Measurements from ENCODE around the gene GRK3.

GRK3 gene

DNA sequence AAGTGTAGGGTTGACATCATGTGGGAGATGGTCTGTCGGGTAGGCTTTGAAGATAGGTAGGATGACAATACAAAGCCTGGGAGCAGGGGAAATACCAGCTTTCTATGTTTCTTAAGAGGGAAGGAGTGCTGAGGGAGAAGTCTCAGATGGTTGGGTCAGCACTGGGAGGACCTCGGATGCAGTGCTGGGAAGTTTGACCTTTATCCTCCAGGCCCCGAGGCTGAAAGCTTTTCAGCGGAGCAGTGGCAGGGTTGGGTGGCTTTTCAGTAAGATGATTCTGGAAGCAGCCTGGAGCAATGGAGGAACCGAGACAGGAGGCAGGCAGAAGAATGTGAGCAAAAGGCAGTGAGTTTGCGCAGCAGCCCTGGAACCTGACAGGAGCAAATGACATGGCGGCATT is 134.0 kb downstream of the GRK3 start:
- Histone ChIP-seq H3K4me2 (ENCODE audit: low read length) (no peak overlapping the region), H3K36me3 (ENCODE audit: insufficient read depth, low read length) (no peaks in the 10 kb centered on the region), H3K9me2 (ENCODE audit: low read depth, low read length) (no peaks in the 10 kb centered on the region), H3F3A (ENCODE audit: insufficient read depth, low read length) (no peaks in the 10 kb centered on the region), H3K27me3 (ENCODE audit: insufficient read depth, low read length) (no peaks in the 10 kb centered on the region), H3K79me2 (ENCODE audit: insufficient read depth, low read length) (no peaks in the 10 kb centered on the region), H4K20me1 (ENCODE audit: insufficient read depth, low read length) (no peaks in the 10 kb centered on the region), H3K9me3 (ENCODE audit: low read length) (no peaks in the 10 kb centered on the region), H3K27ac (ENCODE audit: low read depth, low read length, poor library complexity, severe bottlenecking) (no peak overlapping the region), H3K4me3 (ENCODE audit: low read depth, low read length, poor library complexity, severe bottlenecking) (no peak overlapping the region), H3K9ac (ENCODE audit: low read length) (no peak overlapping the region), H3K4me1 (ENCODE audit: insufficient read depth, low read length, severe bottlenecking) (no peaks in the 10 kb centered on the region), H2AFZ (ENCODE audit: low read length) (no peak overlapping the region)
- TF ChIP-seq, protein P1, sequence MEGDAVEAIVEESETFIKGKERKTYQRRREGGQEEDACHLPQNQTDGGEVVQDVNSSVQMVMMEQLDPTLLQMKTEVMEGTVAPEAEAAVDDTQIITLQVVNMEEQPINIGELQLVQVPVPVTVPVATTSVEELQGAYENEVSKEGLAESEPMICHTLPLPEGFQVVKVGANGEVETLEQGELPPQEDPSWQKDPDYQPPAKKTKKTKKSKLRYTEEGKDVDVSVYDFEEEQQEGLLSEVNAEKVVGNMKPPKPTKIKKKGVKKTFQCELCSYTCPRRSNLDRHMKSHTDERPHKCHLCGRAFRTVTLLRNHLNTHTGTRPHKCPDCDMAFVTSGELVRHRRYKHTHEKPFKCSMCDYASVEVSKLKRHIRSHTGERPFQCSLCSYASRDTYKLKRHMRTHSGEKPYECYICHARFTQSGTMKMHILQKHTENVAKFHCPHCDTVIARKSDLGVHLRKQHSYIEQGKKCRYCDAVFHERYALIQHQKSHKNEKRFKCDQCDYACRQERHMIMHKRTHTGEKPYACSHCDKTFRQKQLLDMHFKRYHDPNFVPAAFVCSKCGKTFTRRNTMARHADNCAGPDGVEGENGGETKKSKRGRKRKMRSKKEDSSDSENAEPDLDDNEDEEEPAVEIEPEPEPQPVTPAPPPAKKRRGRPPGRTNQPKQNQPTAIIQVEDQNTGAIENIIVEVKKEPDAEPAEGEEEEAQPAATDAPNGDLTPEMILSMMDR (IDR thresholded peaks at IDR 0.05; ENCODE audit: low read length), result no peak
- no peak for TF ChIP-seq EZH2 (IDR thresholded peaks at IDR 0.05; ENCODE audit: borderline replicate concordance, low read length)

DNA sequence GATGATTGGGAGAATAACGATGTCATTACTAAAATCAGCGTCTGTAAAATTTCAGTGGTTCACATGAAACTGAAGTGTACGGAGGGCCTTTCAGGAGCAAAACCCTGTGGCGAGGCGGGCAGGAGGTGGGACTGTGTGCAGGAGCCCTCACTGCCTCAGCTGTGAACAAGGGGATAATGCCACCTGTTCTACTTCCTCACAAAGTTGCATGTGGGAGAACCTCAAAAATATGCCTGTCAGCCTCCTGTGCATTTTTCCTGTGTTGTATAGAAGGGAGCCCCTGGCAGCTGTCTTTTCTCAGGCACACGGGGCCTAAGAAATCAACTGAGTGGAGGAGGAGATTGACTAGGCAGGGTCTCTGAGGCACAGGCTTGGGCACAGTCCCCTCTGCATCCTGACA is 134.5 kb downstream of the GRK3 start:
- Histone ChIP-seq H3K79me2 (ENCODE audit: insufficient read depth, low read length) (no peaks in the 10 kb centered on the region), H3K4me3 (ENCODE audit: low read depth, low read length, poor library complexity, severe bottlenecking) (no peak overlapping the region), H3F3A (ENCODE audit: insufficient read depth, low read length) (no peaks in the 10 kb centered on the region), H2AFZ (ENCODE audit: low read length) (no peak overlapping the region), H3K27ac (ENCODE audit: low read depth, low read length, poor library complexity, severe bottlenecking) (no peak overlapping the region), H3K4me1 (ENCODE audit: insufficient read depth, low read length, severe bottlenecking) (no peaks in the 10 kb centered on the region), H3K9me3 (ENCODE audit: low read length) (no peaks in the 10 kb centered on the region), H3K4me2 (ENCODE audit: low read length) (no peak overlapping the region), H3K9ac (ENCODE audit: low read length) (no peak overlapping the region), H3K36me3 (ENCODE audit: insufficient read depth, low read length) (no peaks in the 10 kb centered on the region), H3K9me2 (ENCODE audit: low read depth, low read length) (no peaks in the 10 kb centered on the region), H3K27me3 (ENCODE audit: insufficient read depth, low read length) (no peaks in the 10 kb centered on the region), H4K20me1 (ENCODE audit: insufficient read depth, low read length) (no peaks in the 10 kb centered on the region)
- TF ChIP-seq, protein P1 (IDR thresholded peaks at IDR 0.05; ENCODE audit: low read length), result no peak
- no peak for TF ChIP-seq EZH2 (IDR thresholded peaks at IDR 0.05; ENCODE audit: borderline replicate concordance, low read length)

DNA sequence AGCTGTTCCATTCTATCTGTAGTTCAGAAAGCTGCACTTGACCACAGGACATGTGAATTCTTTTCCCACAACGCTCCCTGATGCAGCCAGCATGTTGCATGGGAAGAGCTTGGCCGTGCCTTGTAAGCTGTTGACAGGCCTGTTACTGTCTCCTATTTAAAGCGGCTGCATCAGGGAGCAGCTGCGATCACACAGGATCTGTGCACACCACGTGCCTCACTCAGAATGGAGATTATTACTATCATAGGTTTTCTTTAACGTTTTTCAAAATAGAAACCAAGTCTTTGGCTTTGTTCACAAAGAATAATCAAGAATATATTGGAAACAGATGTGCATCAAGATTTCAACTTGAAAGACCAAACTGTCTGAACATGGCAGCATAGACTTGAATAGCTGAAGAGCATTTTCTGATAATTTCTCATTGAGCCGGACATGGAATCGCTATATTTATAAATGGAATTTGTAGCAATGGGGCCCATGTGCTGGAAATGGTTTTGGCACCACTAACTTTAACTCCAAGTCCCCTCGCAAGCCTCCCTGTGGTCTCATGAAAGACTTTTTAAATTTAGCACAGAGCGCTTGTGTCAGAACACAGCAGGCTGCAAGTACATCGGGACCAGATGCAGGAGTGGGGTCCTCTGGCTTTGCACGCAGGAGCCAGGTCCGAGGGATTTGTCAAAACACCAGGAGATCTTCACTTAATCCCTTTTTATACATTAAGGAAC is 136.7 kb downstream of the GRK3 start:
- Histone ChIP-seq H3K36me3 (ENCODE audit: insufficient read depth, low read length) (no peaks in the 10 kb centered on the region), H3K4me3 (ENCODE audit: low read depth, low read length, poor library complexity, severe bottlenecking) (no peak overlapping the region), H3K4me1 (ENCODE audit: insufficient read depth, low read length, severe bottlenecking) (no peaks in the 10 kb centered on the region), H3K27me3 (ENCODE audit: insufficient read depth, low read length) (no peaks in the 10 kb centered on the region), H3K9me2 (ENCODE audit: low read depth, low read length) (no peaks in the 10 kb centered on the region), H3F3A (ENCODE audit: insufficient read depth, low read length) (no peaks in the 10 kb centered on the region), H3K9ac (ENCODE audit: low read length) (no peak overlapping the region), H2AFZ (ENCODE audit: low read length) (no peak overlapping the region), H3K4me2 (ENCODE audit: low read length) (no peak overlapping the region), H3K9me3 (ENCODE audit: low read length) (no peaks in the 10 kb centered on the region), H3K79me2 (ENCODE audit: insufficient read depth, low read length) (no peaks in the 10 kb centered on the region), H4K20me1 (ENCODE audit: insufficient read depth, low read length) (no peaks in the 10 kb centered on the region), H3K27ac (ENCODE audit: low read depth, low read length, poor library complexity, severe bottlenecking) (no peak overlapping the region)
- TF ChIP-seq EZH2 (IDR thresholded peaks at IDR 0.05; ENCODE audit: borderline replicate concordance, low read length), result no peak
- TF ChIP-seq, protein P1 (IDR thresholded peaks at IDR 0.05; ENCODE audit: low read length), result no peak
